Large intestine (tissue), 3 donors: ENCODE data around the gene OSCAR. TPM values are rescaled to one million over a fixed set of nuclear protein-coding genes. Genes with fewer than 3 reads are reported as not detected.

Experiments
- DNase-seq, 2 donors: peaks; one replicate each; pipeline versions ENCODE4 v3.0.0 to v3.0.0-alpha.2; 2013
- H3K27ac ChIP-seq: one replicate; pipeline ENCODE4 v1.5.1; 2013; ENCODE audit warnings: low read length
- H3K27me3 ChIP-seq: 2 replicates; pipeline ENCODE4 v1.6.1; 2013; ENCODE audit warnings: low read length; ENCODE audit not compliant: control insufficient read depth, insufficient read depth
- H3K36me3 ChIP-seq: 2 replicates; pipeline ENCODE4 v1.6.1; 2013; ENCODE audit warnings: low read length; ENCODE audit not compliant: control insufficient read depth, insufficient read depth
- H3K4me1 ChIP-seq: one replicate; pipeline ENCODE4 v1.6.1; 2013; ENCODE audit warnings: low read length; ENCODE audit not compliant: control insufficient read depth, insufficient read depth
- H3K4me3 ChIP-seq: one replicate; pipeline ENCODE4 v1.5.1; 2013; ENCODE audit warnings: low read length
- H3K9me3 ChIP-seq: one replicate; pipeline ENCODE4 v1.6.1; 2013; ENCODE audit warnings: mild to moderate bottlenecking, low read depth, low read length, moderate library complexity; ENCODE audit not compliant: control insufficient read depth
- WGBS: methylation state at CpG from one replicate; pipeline ENCODE4 v1.1.5; 2013; ENCODE audit warnings: low lambda C conversion rate; ENCODE audit not compliant: insufficient coverage; 5-methylcytosine and 5-hydroxymethylcytosine counted together
- polyA plus RNA-seq: library from polyadenylated mRNA; unstranded; fragments of 120-200 nt; gene quantifications from one replicate; pipeline ENCODE4 v1.2.1, GENCODE V29; 2013

OSCAR gene
- polyA plus RNA-seq, 1 donor = 0.31 TPM

DNA sequence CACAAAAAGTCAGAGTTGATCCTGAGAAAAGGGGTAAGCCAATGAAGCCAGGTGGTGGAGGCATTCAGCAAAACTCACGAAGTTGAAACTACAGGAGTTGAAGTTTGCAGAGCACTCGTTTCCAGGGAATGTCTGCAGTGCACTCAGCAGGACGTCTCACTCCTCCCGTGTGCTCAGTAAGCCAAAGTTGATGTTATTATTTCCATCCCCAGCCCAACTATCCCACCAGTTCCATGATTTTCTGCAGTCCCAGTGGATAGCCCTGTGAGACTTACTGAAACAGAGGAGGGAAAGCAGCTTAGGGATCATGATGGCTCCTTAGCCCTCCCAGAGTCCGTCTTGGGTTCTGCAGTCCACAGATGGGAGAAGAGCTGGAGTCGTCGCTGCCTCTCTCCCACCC, 19.6 kb downstream of the OSCAR start, which contains the start of gene TARM1:
TARM1 (minus strand) TSS at position 334 of the 400 bp plus-strand sequence; CDS start at position 309, 25 bp downstream.
- H3K9me3 ChIP-seq = no peaks in the 10 kb centered on the region
- no peak within 1 kb of the TSS for H3K27ac ChIP-seq
- no peaks in the 10 kb centered on the region for H3K4me1 ChIP-seq
- DNase-seq = no peak
- no peaks in the 10 kb centered on the region for H3K27me3 ChIP-seq
- no peak within 1 kb of the TSS for H3K4me3 ChIP-seq
- no peaks in the 10 kb centered on the region for H3K36me3 ChIP-seq
- no CpG with 5 or more reads among the region's 7 CpGs for WGBS

GRCh38 chr19:54077334-54077733, 23.3 kb downstream of the OSCAR start:
- no peak overlapping the region for H3K4me3 ChIP-seq
- no peak overlapping the region for H3K27ac ChIP-seq
- no peaks in the 10 kb centered on the region for H3K36me3 ChIP-seq
- no peaks in the 10 kb centered on the region for H3K27me3 ChIP-seq
- WGBS = 67% methylated on average over 3 of the region's 5 CpGs
- H3K4me1 ChIP-seq = no peaks in the 10 kb centered on the region
- no peaks in the 10 kb centered on the region for H3K9me3 ChIP-seq
- no peak for DNase-seq

DNA sequence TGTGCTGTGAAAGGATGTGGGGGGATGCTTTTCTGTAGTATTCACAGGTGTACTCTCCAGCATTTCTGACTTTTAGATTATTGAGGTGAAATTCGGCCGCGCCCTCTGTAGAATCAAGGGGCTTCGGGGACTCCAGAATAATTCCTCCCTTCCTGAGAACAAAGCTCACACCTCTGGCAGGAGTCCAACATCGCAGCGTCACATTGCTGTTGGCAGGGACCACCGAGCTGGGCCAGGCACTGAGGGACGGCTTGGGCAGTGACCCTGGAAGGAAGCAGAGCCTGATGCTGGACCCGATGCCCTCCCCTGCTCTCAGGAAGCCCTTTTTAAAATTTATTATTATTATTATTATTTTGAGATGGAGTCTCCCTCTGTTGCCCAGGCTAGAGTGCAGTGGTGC, 25.8 kb downstream of the OSCAR start:
- Histone ChIP-seq H3K36me3 (no peaks in the 10 kb centered on the region), H3K27ac (no peak overlapping the region), H3K9me3 (no peaks in the 10 kb centered on the region), H3K4me1 (no peaks in the 10 kb centered on the region), H3K27me3 (no peaks in the 10 kb centered on the region), H3K4me3 (no peak overlapping the region)
- no peak for DNase-seq
- WGBS = no CpG with 5 or more reads among the region's 9 CpGs

GRCh38 chr19:54073829-54074228, 26.8 kb downstream of the OSCAR start:
- H3K4me1 ChIP-seq = no peaks in the 10 kb centered on the region
- no CpG with 5 or more reads among the region's 10 CpGs for WGBS
- no peaks in the 10 kb centered on the region for H3K27me3 ChIP-seq
- no peak overlapping the region for H3K27ac ChIP-seq
- H3K9me3 ChIP-seq = no peaks in the 10 kb centered on the region
- no peak for DNase-seq
- no peaks in the 10 kb centered on the region for H3K36me3 ChIP-seq
- no peak overlapping the region for H3K4me3 ChIP-seq

DNA sequence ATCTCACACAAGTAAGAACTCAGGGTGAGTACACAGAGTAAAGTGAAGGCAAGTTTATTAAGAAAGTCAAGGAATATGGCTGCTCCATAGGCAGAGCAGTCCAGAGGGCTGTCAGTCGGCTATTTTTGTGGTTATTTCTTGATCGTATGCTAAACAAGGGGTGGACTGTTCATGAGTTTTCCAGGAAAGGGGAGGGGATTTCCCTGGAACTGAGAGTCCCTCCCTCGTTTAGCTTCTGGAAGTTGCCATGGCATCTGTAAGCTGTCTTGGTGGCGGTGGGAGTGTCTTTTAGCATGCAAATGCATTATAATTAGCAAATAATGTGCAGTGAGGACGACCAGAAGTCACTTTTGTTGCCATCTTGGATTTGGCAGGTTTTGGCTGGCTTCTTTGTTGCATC, 31.1 kb downstream of the OSCAR start:
- no peaks in the 10 kb centered on the region for H3K36me3 ChIP-seq
- DNase-seq = no peak
- H3K4me3 ChIP-seq = no peak overlapping the region
- no CpG with 5 or more reads among the region's 5 CpGs for WGBS
- no peaks in the 10 kb centered on the region for H3K4me1 ChIP-seq
- no peak overlapping the region for H3K27ac ChIP-seq
- no peaks in the 10 kb centered on the region for H3K9me3 ChIP-seq
- H3K27me3 ChIP-seq = no peaks in the 10 kb centered on the region

- no peaks in the 10 kb centered on the region for H3K36me3 ChIP-seq
- H3K4me3 ChIP-seq = no peak within 1 kb of the TSS
- no peak within 1 kb of the TSS for H3K27ac ChIP-seq
- no peaks in the 10 kb centered on the region for H3K4me1 ChIP-seq
- no CpG with 5 or more reads among the region's 34 CpGs for WGBS
- H3K9me3 ChIP-seq = no peaks in the 10 kb centered on the region
- no peak for DNase-seq
- no peaks in the 10 kb centered on the region for H3K27me3 ChIP-seq
These were observed 37.1 kb downstream of the OSCAR start, which contains the start of gene VSTM1 for GRCh38 chr19:54063350-54064116. Gene VSTM1 (minus strand): TSS chr19:54063897. CDS start chr19:54063777, 120 bp downstream.

GRCh38 chr19:54062643-54063042, 38.0 kb downstream of the OSCAR start:
- Histone ChIP-seq H3K9me3 (no peaks in the 10 kb centered on the region), H3K4me3 (no peak overlapping the region), H3K4me1 (no peaks in the 10 kb centered on the region), H3K36me3 (no peaks in the 10 kb centered on the region), H3K27me3 (no peaks in the 10 kb centered on the region), H3K27ac (no peak overlapping the region)
- no CpG with 5 or more reads among the region's 9 CpGs for WGBS
- DNase-seq = no peak

DNA sequence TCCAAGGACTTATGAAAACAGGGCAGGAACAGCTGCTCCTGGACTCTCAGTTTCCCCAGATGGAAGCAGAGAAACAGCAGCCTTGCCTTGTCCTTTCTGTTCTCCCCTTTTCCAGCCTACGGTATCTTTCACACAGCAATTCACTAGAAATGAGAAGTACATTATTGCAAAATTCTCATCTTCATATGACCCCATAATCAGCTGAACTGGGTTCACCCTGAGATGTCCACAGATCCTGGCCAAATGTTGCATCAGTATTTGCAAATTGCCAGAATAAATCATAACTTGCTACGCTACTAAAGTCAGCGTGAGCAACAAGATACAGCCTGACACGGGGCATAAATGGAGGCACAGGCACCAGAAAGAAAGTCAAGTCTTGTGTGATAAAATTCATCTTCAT, 53.0 kb downstream of the OSCAR start:
- no peaks in the 10 kb centered on the region for H3K9me3 ChIP-seq
- DNase-seq = no peak
- H3K4me1 ChIP-seq = no peaks in the 10 kb centered on the region
- WGBS = 80% methylated on average over 1 of the region's 4 CpGs
- H3K27me3 ChIP-seq = no peaks in the 10 kb centered on the region
- no peak overlapping the region for H3K27ac ChIP-seq
- no peak overlapping the region for H3K4me3 ChIP-seq
- no peaks in the 10 kb centered on the region for H3K36me3 ChIP-seq

GRCh38 chr19:54045771-54046170, 54.8 kb downstream of the OSCAR start:
- H3K27ac ChIP-seq = no peak overlapping the region
- H3K4me1 ChIP-seq = no peaks in the 10 kb centered on the region
- H3K36me3 ChIP-seq = no peaks in the 10 kb centered on the region
- 63% methylated on average over 2 of the region's 2 CpGs for WGBS
- H3K27me3 ChIP-seq = no peaks in the 10 kb centered on the region
- DNase-seq = no peak
- no peaks in the 10 kb centered on the region for H3K9me3 ChIP-seq
- H3K4me3 ChIP-seq = no peak overlapping the region
